H1 (cell line): ENCODE data around the gene DMBX1.

Source experiments
- JUN ChIP-seq: IDR thresholded peaks from 2 replicates; pipeline ENCODE4 v1.6.1; 2011; ENCODE audit warnings: low read depth, mild to moderate bottlenecking, improper control_type of control experiment, low read length
- SP1 ChIP-seq: IDR thresholded peaks from 2 replicates; pipeline ENCODE4 v1.6.1; 2011; ENCODE audit warnings: low read depth, low read length
- TF ChIP-seq, protein P1 (sequence below), 3 experiments: IDR thresholded peaks; 1 replicate in 2 of 3; 2 replicates in 1 of 3; pipeline versions ENCODE4 v1.5.1 to v1.6.1; 2011; ENCODE audit warnings: low read length in 3 of 3, mild to moderate bottlenecking in 3 of 3, inconsistent platforms in 2 of 3, low read depth in 1 of 3, moderate library complexity in 1 of 3; ENCODE audit not compliant: insufficient read depth in 1 of 3; ENCODE audit errors: control extremely low read depth in 1 of 3

DNA sequence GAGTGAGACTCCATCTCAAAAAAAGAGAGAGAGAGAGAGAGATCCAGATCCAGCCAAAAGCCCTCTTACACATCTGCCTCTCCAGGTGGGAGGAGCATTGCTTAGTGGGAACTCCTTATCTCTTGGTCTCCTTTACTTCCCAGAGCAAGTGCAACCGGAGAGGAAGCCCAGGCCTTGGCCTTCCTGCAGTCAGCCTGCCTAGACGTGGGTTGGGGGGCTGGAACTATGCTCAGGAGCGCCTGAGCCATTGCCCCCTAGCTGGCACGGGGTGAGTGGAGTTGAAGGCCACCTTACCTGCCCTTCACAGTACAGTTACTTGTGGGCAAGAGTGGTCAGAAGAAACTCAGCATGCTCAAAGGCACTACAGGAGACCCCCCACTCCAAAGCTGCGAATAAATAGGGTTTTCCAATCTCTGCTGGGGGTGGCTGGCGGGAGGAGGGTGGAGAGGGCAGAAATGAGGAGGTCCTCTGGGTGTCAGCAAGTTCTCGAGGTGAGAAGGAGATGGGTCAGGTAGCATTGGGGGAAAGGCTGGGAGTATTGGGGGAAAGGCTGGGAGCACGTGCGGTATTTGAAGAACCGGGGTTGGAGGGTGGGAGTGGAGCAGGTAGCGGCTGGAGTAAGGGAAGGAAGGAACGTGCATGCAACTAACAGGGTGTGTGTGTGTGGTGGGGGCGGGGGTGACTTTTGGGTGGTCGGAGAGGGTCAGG, 4.7 kb upstream of the DMBX1 start:
- no peak for TF ChIP-seq JUN
- no peak for TF ChIP-seq SP1
- TF ChIP-seq, protein P1, sequence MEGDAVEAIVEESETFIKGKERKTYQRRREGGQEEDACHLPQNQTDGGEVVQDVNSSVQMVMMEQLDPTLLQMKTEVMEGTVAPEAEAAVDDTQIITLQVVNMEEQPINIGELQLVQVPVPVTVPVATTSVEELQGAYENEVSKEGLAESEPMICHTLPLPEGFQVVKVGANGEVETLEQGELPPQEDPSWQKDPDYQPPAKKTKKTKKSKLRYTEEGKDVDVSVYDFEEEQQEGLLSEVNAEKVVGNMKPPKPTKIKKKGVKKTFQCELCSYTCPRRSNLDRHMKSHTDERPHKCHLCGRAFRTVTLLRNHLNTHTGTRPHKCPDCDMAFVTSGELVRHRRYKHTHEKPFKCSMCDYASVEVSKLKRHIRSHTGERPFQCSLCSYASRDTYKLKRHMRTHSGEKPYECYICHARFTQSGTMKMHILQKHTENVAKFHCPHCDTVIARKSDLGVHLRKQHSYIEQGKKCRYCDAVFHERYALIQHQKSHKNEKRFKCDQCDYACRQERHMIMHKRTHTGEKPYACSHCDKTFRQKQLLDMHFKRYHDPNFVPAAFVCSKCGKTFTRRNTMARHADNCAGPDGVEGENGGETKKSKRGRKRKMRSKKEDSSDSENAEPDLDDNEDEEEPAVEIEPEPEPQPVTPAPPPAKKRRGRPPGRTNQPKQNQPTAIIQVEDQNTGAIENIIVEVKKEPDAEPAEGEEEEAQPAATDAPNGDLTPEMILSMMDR (IDR thresholded peaks at IDR 0.05; ENCODE audit: control extremely low read depth in 1 of 3, insufficient read depth in 1 of 3, low read depth in 1 of 3, low read length in 3 of 3): no peak
